Measurements from ENCODE around the gene GAS6. TPM values are rescaled to one million over a fixed set of nuclear protein-coding genes. Genes with fewer than 3 reads are reported as not detected.

GAS6 gene
- total and polyA plus RNA-seq, 2 donors (not counting 1 experiment from before 2014, with no cell fraction given), result 227 to 301 TPM

DNA sequence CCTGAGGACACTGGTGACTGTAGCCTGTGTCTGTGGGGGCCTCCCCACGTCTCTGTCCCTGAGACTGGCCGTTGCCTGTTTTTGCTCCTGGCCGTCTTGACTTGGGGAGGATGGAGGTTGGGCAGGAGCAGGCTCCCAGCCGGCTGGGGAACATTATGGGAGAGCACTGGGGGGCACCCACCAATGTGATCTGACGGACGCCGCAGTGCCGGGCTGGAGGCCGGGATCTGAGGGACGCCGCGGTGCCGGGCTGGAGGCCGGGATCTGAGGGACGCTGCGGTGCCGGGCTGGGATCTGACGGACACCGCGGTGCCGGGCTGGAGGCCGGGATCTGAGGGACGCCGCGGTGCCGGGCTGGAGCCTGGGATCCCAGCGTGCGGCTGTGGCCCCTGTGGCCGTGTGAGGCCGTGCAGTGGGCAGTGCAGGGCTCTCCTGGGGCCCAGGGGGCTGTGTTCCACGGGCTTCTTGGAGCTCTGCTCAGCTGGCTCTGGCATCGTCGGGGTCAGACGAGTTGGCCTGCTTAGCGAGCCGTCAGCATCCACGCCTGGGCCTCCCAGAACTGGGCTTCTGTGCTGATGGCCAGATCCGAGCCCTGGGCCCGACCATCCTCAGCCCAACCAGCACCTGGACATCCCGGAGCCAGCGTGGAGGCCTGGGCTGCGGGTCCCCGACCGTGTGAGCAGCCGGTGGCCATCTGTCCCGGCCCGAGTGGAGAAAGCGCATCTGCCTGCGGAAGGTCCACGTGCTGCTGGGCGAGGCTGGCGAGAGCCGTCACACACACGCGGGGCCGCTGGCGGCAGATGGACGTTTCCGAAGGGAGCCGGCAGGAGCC is 45.8 kb downstream of the GAS6 start:
- no peak for DNase-seq (ENCODE audit: low read depth in 2 of 2)
- H3K4me3 ChIP-seq (replicated peaks in 1 of 4; ENCODE audit: control extremely low read depth in 1 of 4, insufficient read depth in 1 of 4, low read depth in 3 of 4, low read length in 4 of 4), result no peak overlapping the region
- H3K27ac ChIP-seq (ENCODE audit: insufficient read depth, low read length), result peak overlapping the region; percentile 27

DNA sequence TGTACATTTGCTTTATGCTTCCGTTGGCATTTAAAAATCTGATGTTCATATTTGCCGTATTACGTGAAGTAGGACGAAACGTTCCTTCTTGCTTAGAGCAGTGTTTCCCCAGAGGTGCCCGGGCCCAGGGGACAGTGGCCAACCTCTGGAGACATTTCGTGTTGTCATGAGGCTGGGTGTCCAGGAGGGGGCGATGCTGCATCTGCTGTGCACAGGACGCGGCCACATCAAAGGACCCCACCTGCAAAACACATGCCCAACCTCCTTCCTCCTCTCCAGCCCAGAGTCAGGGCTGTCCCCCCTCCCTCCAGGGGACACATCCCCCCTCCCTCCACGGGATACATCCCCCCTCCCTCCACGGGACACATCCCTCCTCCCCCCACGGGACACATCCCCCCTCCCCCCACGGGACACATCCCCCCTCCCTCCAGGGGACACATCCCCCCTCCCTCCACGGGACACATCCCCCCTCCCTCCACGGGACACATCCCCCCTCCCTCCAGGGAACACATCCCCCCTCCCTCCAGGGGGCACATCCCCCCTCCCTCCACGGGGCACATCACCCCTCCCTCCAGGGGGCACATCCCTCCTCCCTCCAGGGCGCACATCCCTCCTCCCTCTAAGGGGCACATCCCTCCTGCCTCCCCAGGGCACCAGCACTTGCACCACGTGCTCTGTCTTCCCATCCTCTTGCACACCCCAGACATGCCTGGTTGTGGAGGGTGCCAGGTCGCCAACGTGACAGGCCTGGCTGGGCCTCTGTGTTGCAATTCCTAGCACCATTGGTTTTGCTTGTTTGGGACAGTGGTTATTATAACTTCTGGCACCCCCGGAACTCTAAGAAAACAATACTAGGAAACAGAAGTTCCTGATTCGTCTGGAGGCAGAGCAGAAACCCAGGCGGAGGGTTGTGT is 46.7 kb downstream of the GAS6 start:
- no peaks in the 10 kb centered on the region for H3K27me3 ChIP-seq (ENCODE audit: control insufficient read depth, insufficient read depth, low read length)
- H2AFZ ChIP-seq (ENCODE audit: low read length), result no peak overlapping the region
- H3K4me3 ChIP-seq (replicated peaks in 1 of 4; ENCODE audit: control extremely low read depth in 1 of 4, insufficient read depth in 1 of 4, low read depth in 3 of 4, low read length in 4 of 4), result no peak overlapping the region
- no peaks in the 10 kb centered on the region for H4K20me1 ChIP-seq (ENCODE audit: control insufficient read depth, extremely low read depth, insufficient read depth, low read length)
- H3K9ac ChIP-seq (ENCODE audit: insufficient read depth, low read length), result no peak overlapping the region
- DNase-seq (ENCODE audit: low read depth in 2 of 2), result peak; percentile 81
- TF ChIP-seq, protein P1, sequence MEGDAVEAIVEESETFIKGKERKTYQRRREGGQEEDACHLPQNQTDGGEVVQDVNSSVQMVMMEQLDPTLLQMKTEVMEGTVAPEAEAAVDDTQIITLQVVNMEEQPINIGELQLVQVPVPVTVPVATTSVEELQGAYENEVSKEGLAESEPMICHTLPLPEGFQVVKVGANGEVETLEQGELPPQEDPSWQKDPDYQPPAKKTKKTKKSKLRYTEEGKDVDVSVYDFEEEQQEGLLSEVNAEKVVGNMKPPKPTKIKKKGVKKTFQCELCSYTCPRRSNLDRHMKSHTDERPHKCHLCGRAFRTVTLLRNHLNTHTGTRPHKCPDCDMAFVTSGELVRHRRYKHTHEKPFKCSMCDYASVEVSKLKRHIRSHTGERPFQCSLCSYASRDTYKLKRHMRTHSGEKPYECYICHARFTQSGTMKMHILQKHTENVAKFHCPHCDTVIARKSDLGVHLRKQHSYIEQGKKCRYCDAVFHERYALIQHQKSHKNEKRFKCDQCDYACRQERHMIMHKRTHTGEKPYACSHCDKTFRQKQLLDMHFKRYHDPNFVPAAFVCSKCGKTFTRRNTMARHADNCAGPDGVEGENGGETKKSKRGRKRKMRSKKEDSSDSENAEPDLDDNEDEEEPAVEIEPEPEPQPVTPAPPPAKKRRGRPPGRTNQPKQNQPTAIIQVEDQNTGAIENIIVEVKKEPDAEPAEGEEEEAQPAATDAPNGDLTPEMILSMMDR (conservative IDR thresholded peaks at IDR 0.05 in 1 of 2, IDR thresholded peaks at IDR 0.05 in 1 of 2; ENCODE audit: low read depth in 1 of 2, low read length in 2 of 2), result peak; percentile 80
- TF ChIP-seq EZH2 (IDR thresholded peaks at IDR 0.05; ENCODE audit: low read length, missing control alignments), result no peak
- no peaks in the 10 kb centered on the region for H3K79me2 ChIP-seq (ENCODE audit: control insufficient read depth, insufficient read depth, low read length)
- H3K4me1 ChIP-seq (ENCODE audit: control insufficient read depth, extremely low read depth, insufficient read depth, low read length), result peaks cover 42% of the 10 kb centered on the region
- peak overlapping the region; percentile 28 for H3K27ac ChIP-seq (ENCODE audit: insufficient read depth, low read length)
- no peaks in the 10 kb centered on the region for H3K9me3 ChIP-seq (ENCODE audit: control insufficient read depth, insufficient read depth, low read depth, low read length)
- peaks cover 18% of the 10 kb centered on the region for H3K36me3 ChIP-seq (ENCODE audit: control insufficient read depth, insufficient read depth, low read length)
- H3K4me2 ChIP-seq (ENCODE audit: extremely low read depth, insufficient read depth, low read length), result no peak overlapping the region

More for the DNA sequence above, 45.8 kb downstream of the GAS6 start:
- Histone ChIP-seq H3K4me1 (ENCODE audit: control insufficient read depth, extremely low read depth, insufficient read depth, low read length) (peaks cover 48% of the 10 kb centered on the region), H3K79me2 (ENCODE audit: control insufficient read depth, insufficient read depth, low read length) (no peaks in the 10 kb centered on the region), H4K20me1 (ENCODE audit: control insufficient read depth, extremely low read depth, insufficient read depth, low read length) (no peaks in the 10 kb centered on the region), H2AFZ (ENCODE audit: low read length) (no peak overlapping the region), H3K36me3 (ENCODE audit: control insufficient read depth, insufficient read depth, low read length) (peaks cover 25% of the 10 kb centered on the region), H3K9ac (ENCODE audit: insufficient read depth, low read length) (no peak overlapping the region), H3K9me3 (ENCODE audit: control insufficient read depth, insufficient read depth, low read depth, low read length) (no peaks in the 10 kb centered on the region), H3K27me3 (ENCODE audit: control insufficient read depth, insufficient read depth, low read length) (no peaks in the 10 kb centered on the region), H3K4me2 (ENCODE audit: extremely low read depth, insufficient read depth, low read length) (no peak overlapping the region)
- TF ChIP-seq, protein P1 (conservative IDR thresholded peaks at IDR 0.05 in 1 of 2, IDR thresholded peaks at IDR 0.05 in 1 of 2; ENCODE audit: low read depth in 1 of 2, low read length in 2 of 2), result no peak
- no peak for TF ChIP-seq EZH2 (IDR thresholded peaks at IDR 0.05; ENCODE audit: low read length, missing control alignments)
